ENCODE data around the gene IGBP1.

- TF ChIP-seq, protein P1, sequence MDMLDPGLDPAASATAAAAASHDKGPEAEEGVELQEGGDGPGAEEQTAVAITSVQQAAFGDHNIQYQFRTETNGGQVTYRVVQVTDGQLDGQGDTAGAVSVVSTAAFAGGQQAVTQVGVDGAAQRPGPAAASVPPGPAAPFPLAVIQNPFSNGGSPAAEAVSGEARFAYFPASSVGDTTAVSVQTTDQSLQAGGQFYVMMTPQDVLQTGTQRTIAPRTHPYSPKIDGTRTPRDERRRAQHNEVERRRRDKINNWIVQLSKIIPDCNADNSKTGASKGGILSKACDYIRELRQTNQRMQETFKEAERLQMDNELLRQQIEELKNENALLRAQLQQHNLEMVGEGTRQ (CRISPR knock-in tag; IDR thresholded peaks at IDR 0.05), result no peak
- TF ChIP-seq GABPB1 (CRISPR knock-in tag; IDR thresholded peaks at IDR 0.05) (no peak), NR1H2 (CRISPR knock-in tag; IDR thresholded peaks at IDR 0.05) (no peak), ATF1 (CRISPR knock-in tag; IDR thresholded peaks at IDR 0.05) (no peak)
- TF ChIP-seq, protein P2, sequence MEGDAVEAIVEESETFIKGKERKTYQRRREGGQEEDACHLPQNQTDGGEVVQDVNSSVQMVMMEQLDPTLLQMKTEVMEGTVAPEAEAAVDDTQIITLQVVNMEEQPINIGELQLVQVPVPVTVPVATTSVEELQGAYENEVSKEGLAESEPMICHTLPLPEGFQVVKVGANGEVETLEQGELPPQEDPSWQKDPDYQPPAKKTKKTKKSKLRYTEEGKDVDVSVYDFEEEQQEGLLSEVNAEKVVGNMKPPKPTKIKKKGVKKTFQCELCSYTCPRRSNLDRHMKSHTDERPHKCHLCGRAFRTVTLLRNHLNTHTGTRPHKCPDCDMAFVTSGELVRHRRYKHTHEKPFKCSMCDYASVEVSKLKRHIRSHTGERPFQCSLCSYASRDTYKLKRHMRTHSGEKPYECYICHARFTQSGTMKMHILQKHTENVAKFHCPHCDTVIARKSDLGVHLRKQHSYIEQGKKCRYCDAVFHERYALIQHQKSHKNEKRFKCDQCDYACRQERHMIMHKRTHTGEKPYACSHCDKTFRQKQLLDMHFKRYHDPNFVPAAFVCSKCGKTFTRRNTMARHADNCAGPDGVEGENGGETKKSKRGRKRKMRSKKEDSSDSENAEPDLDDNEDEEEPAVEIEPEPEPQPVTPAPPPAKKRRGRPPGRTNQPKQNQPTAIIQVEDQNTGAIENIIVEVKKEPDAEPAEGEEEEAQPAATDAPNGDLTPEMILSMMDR (IDR thresholded peaks at IDR 0.05), result no peak
Measured at GRCh38 chrX:70087857-70088630, 45.2 kb upstream of the IGBP1 start.

Measured in WTC11 (cell line).